SK-N-SH treated with all-trans-retinoic acid at 6 μM for 48 hours (cell line): Measurements from ENCODE around the gene TGFBR2.

ENCODE experiments used
- TF ChIP-seq, protein P1 (sequence below): fragments of 250-450 bp; sonication (Bioruptor Pico); IDR thresholded peaks from 2 replicates; pipeline ENCODE4 v1.5.0; 2020; ENCODE audit warnings: mild to moderate bottlenecking, moderate library complexity
- TF ChIP-seq, protein P2 (sequence below): fragments of 250-450 bp; sonication (Bioruptor Pico); IDR thresholded peaks from 2 replicates; pipeline ENCODE4 v1.5.1; 2020; ENCODE audit warnings: low read depth, mild to moderate bottlenecking, moderate library complexity

DNA sequence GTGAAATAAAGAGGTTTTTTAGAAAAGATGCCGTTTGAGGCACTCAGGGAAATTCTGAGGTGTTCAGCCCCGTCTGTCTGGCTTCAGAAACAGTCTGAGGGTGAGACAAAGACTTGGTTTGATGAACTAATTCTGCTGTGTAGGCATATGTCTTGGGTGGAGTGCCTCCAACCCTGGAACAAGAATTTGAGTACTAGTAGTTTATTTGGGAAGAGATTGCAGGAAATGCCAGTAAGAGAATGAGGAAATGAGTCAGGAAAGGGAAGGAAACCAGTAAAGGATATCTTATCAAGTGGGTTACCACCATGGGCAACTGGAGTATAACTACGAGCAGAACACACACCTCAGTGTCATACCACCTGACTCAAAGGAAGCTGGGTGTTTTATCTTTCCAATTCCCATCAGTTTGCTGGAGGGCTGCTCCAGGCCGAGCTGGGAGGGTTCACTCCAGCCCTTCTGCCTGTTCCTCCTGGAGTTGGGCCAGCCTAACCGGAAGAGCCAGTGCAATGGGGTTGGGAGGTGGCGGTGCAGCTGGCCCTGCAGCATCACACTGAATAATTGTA lies 75.3 kb downstream of the TGFBR2 start:
- TF ChIP-seq, protein P1, sequence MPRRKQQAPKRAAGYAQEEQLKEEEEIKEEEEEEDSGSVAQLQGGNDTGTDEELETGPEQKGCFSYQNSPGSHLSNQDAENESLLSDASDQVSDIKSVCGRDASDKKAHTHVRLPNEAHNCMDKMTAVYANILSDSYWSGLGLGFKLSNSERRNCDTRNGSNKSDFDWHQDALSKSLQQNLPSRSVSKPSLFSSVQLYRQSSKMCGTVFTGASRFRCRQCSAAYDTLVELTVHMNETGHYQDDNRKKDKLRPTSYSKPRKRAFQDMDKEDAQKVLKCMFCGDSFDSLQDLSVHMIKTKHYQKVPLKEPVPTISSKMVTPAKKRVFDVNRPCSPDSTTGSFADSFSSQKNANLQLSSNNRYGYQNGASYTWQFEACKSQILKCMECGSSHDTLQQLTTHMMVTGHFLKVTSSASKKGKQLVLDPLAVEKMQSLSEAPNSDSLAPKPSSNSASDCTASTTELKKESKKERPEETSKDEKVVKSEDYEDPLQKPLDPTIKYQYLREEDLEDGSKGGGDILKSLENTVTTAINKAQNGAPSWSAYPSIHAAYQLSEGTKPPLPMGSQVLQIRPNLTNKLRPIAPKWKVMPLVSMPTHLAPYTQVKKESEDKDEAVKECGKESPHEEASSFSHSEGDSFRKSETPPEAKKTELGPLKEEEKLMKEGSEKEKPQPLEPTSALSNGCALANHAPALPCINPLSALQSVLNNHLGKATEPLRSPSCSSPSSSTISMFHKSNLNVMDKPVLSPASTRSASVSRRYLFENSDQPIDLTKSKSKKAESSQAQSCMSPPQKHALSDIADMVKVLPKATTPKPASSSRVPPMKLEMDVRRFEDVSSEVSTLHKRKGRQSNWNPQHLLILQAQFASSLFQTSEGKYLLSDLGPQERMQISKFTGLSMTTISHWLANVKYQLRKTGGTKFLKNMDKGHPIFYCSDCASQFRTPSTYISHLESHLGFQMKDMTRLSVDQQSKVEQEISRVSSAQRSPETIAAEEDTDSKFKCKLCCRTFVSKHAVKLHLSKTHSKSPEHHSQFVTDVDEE (CRISPR knock-in tag) = no peak
- TF ChIP-seq, protein P2, sequence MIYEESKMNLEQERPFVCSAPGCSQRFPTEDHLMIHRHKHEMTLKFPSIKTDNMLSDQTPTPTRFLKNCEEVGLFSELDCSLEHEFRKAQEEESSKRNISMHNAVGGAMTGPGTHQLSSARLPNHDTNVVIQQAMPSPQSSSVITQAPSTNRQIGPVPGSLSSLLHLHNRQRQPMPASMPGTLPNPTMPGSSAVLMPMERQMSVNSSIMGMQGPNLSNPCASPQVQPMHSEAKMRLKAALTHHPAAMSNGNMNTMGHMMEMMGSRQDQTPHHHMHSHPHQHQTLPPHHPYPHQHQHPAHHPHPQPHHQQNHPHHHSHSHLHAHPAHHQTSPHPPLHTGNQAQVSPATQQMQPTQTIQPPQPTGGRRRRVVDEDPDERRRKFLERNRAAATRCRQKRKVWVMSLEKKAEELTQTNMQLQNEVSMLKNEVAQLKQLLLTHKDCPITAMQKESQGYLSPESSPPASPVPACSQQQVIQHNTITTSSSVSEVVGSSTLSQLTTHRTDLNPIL = no peak
